ENCODE results near the gene CELSR2. TPM values are rescaled to one million over a fixed set of nuclear protein-coding genes. Genes with fewer than 3 reads are reported as not detected.

CELSR2 gene
- polyA plus RNA-seq, 1 donor (not counting 4 experiments of a cell fraction or from before 2014, with no cell fraction given) = 7.3 TPM

DNA sequence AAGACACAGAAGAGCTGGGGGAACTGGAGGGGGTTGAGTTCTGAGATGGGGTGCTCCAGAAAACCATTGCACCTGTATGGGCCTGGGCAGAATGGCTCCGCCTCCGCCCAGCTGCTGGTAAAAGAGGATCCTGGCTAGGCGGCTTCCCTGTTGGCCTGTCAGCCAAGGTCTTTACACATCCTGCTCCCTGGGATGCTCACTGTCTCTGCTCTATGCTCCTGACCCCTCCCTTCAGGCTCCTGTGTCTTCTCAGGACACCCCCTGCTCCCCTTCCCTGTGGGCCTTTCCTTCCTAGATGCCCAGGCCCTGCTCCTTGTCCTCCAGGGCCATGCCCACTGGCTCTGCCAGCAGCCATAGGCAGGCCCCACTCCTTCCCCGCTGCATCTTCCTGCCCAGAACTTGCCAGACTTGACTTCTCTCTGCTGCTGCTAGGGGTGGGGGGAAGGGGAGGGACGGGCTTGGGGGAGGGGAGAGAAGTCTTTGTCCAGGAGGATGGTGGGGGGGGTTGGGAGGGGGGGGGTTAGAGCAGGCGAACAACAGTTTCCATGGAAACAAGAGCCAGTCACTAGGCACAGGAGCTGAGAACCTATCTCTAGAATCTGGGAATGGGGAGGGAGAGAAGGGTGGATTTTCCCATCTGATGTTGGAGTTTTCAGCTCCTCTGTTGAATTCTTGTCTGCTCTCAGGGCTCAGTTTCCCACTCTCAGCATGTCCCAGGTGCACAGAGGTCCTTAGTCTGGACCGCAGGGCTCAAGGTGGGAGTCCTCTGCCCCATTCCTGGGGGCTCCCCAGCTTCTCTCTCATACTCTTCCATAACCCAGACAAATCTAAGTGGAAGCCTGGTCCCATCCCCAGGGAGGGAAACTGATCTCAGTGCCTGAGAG lies 10.6 kb downstream of the CELSR2 start:
- no peaks in the 10 kb centered on the region for H3K9me3 ChIP-seq (ENCODE audit: control insufficient read depth, low read depth, low read length)
- dilution Hi-C loops (cut with MboI; ENCODE audit: extremely low pct_ligation_motif_present, low sequenced_read_pairs) = no loop called here
- H3K9me1 ChIP-seq (ENCODE audit: control insufficient read depth, extremely low read depth, insufficient read depth, low read length) = peaks cover 6% of the 10 kb centered on the region
- H3K27ac ChIP-seq (ENCODE audit: control insufficient read depth, insufficient read depth, low read length) = no peak overlapping the region
- no peak for FAIRE-seq
- H3K36me3 ChIP-seq (ENCODE audit: control insufficient read depth in 2 of 2, extremely low read depth in 1 of 2, insufficient read depth in 2 of 2, low read length in 2 of 2) = peaks cover 9 to 18% of the 10 kb centered on the region in 2 experiments
- peaks cover 10% of the 10 kb centered on the region for H3K79me2 ChIP-seq (ENCODE audit: control insufficient read depth, insufficient read depth, low read length)
- H3K9ac ChIP-seq (ENCODE audit: control insufficient read depth, extremely low read depth, insufficient read depth, low read length) = no peak overlapping the region
- no peak overlapping the region for H2AFZ ChIP-seq (ENCODE audit: control insufficient read depth, low read length)
- peaks cover 45% of the 10 kb centered on the region for H3K4me1 ChIP-seq (ENCODE audit: control insufficient read depth, extremely low read depth, insufficient read depth, low read length)
- no peak overlapping the region for H3K4me3 ChIP-seq (ENCODE audit: control insufficient read depth in 2 of 3, extremely low read depth in 1 of 3, insufficient read depth in 2 of 3, low read depth in 1 of 3, low read length in 3 of 3)
- no peak for TF ChIP-seq EZH2 (IDR thresholded peaks at IDR 0.05; ENCODE audit: low read length)
- TF ChIP-seq, protein P1, sequence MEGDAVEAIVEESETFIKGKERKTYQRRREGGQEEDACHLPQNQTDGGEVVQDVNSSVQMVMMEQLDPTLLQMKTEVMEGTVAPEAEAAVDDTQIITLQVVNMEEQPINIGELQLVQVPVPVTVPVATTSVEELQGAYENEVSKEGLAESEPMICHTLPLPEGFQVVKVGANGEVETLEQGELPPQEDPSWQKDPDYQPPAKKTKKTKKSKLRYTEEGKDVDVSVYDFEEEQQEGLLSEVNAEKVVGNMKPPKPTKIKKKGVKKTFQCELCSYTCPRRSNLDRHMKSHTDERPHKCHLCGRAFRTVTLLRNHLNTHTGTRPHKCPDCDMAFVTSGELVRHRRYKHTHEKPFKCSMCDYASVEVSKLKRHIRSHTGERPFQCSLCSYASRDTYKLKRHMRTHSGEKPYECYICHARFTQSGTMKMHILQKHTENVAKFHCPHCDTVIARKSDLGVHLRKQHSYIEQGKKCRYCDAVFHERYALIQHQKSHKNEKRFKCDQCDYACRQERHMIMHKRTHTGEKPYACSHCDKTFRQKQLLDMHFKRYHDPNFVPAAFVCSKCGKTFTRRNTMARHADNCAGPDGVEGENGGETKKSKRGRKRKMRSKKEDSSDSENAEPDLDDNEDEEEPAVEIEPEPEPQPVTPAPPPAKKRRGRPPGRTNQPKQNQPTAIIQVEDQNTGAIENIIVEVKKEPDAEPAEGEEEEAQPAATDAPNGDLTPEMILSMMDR (optimal IDR thresholded peaks at IDR 0.05 in 1 of 3, IDR thresholded peaks at IDR 0.05 in 1 of 3, conservative IDR thresholded peaks at IDR 0.05 in 1 of 3; ENCODE audit: extremely low read depth in 1 of 3, insufficient read depth in 2 of 3, low read length in 3 of 3) = no peak
- DNase-seq (ENCODE audit: low read depth, low spot score) = no peak
- H4K20me1 ChIP-seq (ENCODE audit: control insufficient read depth, extremely low read depth, insufficient read depth, low read length) = no peaks in the 10 kb centered on the region
- H3K4me2 ChIP-seq (ENCODE audit: control insufficient read depth, extremely low read depth, insufficient read depth, low read depth, low read length) = no peak overlapping the region
- H3K27me3 ChIP-seq (ENCODE audit: control insufficient read depth, extremely low read depth, insufficient read depth, low read length) = no peaks in the 10 kb centered on the region

DNA sequence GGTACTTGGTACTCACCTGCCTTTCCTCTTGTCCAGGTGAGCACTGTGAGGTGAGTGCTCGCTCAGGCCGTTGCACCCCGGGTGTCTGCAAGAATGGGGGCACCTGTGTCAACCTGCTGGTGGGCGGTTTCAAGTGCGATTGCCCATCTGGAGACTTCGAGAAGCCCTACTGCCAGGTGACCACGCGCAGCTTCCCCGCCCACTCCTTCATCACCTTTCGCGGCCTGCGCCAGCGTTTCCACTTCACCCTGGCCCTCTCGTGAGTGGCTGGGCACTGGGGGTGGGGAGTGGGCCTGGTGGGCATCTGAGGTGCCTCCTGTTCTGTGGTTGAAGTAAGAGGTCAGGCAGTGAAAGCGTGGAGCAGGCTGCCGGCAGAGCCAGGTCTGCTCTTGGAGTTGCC lies 11.7 kb downstream of the CELSR2 start:
- H3K4me3 ChIP-seq (ENCODE audit: control insufficient read depth in 2 of 3, extremely low read depth in 1 of 3, insufficient read depth in 2 of 3, low read depth in 1 of 3, low read length in 3 of 3) = no peak overlapping the region
- H3K4me2 ChIP-seq (ENCODE audit: control insufficient read depth, extremely low read depth, insufficient read depth, low read depth, low read length) = no peak overlapping the region
- no peaks in the 10 kb centered on the region for H3K9me3 ChIP-seq (ENCODE audit: control insufficient read depth, low read depth, low read length)
- no peaks in the 10 kb centered on the region for H3K27me3 ChIP-seq (ENCODE audit: control insufficient read depth, extremely low read depth, insufficient read depth, low read length)
- no peak for FAIRE-seq
- no peak for TF ChIP-seq EZH2 (IDR thresholded peaks at IDR 0.05; ENCODE audit: low read length)
- H3K9ac ChIP-seq (ENCODE audit: control insufficient read depth, extremely low read depth, insufficient read depth, low read length) = no peak overlapping the region
- H4K20me1 ChIP-seq (ENCODE audit: control insufficient read depth, extremely low read depth, insufficient read depth, low read length) = no peaks in the 10 kb centered on the region
- peaks cover under 1% of the 10 kb centered on the region for H3K9me1 ChIP-seq (ENCODE audit: control insufficient read depth, extremely low read depth, insufficient read depth, low read length)
- DNase-seq (ENCODE audit: low read depth, low spot score) = no peak
- peaks cover 35% of the 10 kb centered on the region for H3K4me1 ChIP-seq (ENCODE audit: control insufficient read depth, extremely low read depth, insufficient read depth, low read length)
- no peak overlapping the region for H3K27ac ChIP-seq (ENCODE audit: control insufficient read depth, insufficient read depth, low read length)
- peaks cover 15 to 22% of the 10 kb centered on the region in 2 experiments for H3K36me3 ChIP-seq (ENCODE audit: control insufficient read depth in 2 of 2, extremely low read depth in 1 of 2, insufficient read depth in 2 of 2, low read length in 2 of 2)
- no peak overlapping the region for H2AFZ ChIP-seq (ENCODE audit: control insufficient read depth, low read length)
- dilution Hi-C loops (cut with MboI; ENCODE audit: extremely low pct_ligation_motif_present, low sequenced_read_pairs) = no loop called here
- peaks cover 3% of the 10 kb centered on the region for H3K79me2 ChIP-seq (ENCODE audit: control insufficient read depth, insufficient read depth, low read length)

Measured in keratinocyte (primary cell).